DLD1 (cell line): ENCODE measurements around the gene LAT.

Source experiments
- in situ Hi-C: cut with HindIII; loops from 2 replicates; pipeline ENCODE4 v1.10.0; 2017; ENCODE audit warnings: low sequenced_read_pairs

Gene LAT

DNA sequence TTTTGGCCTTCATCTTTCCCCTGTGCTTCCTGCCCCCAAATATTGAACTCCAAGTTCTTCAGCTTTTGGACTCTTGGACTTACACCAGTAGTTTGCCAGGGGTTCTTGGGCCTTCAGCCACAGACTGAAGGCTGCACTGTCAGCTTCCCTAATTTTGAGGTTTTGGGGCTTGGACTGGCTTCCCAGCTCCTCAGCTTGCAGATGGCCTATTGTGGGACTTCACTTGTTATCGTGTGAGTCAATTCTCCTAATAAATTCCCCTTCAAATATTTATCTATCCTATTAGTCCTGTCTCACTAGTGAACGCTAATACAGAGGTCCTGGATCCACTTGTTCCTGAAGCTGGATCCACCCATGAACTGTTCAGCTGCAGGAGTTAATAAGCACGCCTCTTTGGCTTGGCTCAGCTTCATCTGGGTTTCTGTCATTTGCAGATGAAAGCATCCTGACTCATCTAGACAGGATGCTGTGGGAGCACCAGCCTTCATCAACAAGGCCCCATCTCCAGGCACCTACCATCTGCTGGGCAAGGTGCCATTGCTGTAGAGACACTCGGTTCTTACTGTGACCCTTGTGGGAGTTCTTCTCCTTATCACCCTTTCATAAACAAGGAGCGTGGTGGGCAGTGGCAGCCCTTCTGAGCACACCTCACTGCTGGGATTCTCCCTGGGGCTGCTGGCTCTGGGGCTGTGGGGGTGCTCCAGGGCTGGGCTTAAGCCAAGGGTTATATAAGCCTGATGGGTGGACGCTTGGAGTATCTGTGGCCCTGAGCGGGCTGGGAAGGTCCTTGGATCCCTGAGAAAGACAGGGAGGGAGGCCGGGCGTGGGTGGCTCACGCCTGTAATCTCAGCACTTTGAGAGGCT lies 23.1 kb downstream of the LAT start:
- in situ Hi-C loops: no loop called here

DNA sequence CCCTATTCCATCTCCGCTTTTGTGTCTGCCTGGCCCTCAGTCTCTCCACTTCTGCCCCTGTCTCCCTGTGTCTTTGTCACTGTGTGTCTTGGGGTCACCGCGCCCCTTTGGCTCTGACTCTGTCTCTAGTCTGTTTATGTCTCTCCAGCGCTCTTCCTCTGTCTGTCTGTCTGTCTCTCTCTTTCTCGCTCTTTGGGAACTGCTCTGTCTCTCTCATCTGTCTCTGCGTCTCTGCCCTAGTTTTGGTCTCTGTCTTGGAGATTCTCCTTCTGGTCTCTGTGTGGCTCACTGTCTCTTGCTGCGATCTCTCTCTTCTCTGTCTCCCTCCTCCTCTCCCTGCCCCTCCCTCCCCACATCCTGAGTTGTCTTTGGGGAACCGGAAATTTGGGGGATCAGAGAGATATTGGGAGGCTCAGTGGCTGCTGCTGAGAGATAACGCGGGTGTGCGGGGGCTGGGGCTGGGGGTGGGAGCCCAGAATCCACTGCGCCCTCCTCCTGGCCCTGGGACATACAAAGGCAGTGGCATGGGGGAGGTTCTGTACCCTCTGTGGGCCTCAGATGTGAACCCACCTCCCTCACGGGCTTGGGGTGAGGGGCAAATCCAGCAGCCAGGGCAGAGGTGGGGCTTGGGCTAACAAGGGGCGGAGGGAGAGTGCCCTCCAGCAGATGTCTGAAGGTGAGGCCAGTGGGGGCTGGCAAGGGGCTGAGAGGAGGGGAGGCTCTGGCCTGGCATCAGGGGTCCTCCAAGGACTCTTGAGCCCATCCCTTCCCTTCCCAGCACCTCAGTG lies 24.4 kb downstream of the LAT start:
- in situ Hi-C loops: no loop called here

DNA sequence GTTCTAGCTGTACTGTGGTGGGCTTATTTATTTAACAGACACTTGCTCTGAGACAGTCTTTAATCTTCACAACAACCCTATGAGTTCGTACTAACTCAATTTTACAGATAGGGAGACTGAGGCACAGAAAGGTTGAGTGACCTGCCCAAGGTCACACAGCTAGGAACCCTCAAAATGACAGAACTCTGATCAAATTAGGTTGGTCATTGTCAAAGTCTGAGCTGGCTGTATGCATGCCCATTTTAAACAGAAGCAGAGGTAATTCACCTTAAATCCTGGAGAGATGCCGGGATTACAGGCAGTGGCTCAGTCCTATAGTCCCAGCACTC lies 24.9 kb downstream of the LAT start:
- in situ Hi-C loops: no loop called here

DNA sequence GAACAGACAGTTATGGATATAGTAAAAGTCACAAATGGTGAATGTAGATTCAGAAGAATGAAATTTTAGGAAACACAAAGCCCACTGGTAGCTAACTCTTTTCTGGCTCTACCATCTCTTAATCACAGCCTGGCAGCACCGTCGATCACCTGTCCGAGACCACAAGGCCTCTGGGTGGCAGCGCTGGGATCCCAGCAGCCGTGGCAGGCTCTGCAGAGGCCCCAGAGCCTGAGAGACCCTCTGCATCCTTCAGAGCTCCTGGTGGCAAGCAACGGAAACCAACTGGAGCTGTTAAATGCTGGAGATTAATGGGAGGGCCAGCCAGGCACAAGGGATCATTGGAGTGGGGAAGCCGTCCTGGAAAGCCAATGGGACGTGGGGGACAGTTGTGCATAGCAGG lies 26.3 kb downstream of the LAT start:
- in situ Hi-C loops: no loop called here

DNA sequence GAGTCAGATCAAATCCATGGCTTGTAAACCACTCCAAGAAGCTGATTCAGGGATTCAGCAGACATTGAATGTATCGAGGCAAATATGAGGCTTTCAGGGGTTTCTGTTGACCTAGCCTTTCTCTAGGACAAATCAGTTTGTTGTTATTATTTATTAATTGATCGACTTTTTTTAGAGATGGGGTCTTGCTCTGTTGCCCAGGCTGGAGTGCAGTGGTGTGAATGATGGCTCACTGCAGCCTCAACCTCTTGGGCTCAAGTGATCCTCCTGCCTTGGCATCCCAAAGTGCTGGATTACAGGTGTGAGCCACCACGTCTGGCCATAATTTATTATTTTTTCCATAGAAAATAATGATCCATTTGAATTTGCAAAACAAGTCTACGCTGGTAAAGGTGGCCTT lies 27.0 kb downstream of the LAT start:
- in situ Hi-C loops: no loop called here

DNA sequence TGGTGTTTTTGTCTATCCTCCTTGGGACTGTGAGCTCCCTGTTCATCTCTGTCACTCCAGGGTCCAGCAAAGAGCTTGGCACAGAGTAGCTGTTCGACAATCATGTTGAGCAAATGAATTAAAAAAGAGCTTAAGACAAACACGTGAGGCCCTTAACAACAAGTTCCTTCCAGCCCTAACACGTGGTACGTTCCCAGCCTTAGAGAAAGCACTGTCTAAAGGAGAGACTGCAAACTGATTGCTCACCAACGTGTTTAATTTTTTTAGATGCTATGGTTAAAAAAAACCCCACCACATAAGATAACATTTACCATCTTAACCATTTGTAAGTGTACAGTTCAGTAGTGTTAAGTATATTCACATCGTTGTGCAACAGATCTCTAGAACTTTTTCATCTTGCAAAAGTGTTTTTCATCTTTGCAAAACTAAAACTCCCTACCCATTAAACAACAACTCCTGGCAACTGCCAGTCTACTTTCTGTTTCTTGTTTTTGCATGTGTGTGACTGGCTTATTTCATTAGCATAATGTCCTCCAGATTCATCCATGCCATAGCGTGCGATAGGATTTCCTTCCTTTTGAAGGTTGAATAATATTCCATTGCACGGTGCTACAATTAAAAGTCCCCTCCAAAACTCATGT lies 28.2 kb downstream of the LAT start:
- in situ Hi-C loops: no loop called here

DNA sequence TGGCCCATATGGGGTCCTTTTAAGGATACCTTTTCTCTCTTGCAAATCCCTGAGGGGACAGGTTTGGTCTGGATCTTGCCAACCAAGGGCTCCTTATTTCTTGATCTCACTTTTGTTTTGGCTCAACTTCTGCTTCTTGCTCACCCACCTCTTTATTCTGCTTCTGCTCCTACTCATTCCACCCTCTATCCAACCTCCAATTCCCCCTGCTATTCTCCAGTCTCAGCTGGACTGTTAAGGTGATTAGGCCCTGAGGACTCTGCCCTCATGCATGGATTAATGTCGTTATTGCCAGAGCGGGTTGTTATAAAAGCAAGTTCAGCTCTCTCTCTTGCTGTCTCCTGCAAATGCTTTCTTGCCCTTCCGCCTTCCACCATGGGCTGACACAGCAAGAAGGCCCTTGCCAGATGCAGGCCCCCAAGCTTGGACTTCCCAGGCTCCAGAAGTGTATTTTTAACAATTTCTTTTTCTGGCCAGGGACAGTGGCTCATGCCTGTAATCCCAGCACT lies 29.8 kb downstream of the LAT start:
- in situ Hi-C loops: no loop called here

DNA sequence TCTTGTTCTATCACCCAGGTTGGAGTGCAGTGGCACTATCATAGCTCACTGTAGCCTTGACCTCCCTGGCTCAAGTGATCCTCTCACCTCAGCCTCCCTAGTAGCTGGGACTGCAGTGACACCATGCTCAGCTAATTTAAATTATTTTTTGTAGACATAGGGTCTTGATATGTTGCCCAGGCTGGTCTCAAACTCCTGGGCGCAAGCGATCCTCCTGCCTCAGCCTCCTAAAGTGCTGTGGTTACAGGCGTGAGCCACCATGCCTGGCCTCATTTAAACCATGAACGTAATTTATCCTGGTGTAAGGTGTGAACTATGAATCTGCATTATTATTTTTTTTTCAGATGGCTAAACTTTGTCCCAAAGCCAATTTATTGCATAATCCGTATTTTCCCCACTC lies 37.3 kb downstream of the LAT start:
- in situ Hi-C loops: no loop called here

DNA sequence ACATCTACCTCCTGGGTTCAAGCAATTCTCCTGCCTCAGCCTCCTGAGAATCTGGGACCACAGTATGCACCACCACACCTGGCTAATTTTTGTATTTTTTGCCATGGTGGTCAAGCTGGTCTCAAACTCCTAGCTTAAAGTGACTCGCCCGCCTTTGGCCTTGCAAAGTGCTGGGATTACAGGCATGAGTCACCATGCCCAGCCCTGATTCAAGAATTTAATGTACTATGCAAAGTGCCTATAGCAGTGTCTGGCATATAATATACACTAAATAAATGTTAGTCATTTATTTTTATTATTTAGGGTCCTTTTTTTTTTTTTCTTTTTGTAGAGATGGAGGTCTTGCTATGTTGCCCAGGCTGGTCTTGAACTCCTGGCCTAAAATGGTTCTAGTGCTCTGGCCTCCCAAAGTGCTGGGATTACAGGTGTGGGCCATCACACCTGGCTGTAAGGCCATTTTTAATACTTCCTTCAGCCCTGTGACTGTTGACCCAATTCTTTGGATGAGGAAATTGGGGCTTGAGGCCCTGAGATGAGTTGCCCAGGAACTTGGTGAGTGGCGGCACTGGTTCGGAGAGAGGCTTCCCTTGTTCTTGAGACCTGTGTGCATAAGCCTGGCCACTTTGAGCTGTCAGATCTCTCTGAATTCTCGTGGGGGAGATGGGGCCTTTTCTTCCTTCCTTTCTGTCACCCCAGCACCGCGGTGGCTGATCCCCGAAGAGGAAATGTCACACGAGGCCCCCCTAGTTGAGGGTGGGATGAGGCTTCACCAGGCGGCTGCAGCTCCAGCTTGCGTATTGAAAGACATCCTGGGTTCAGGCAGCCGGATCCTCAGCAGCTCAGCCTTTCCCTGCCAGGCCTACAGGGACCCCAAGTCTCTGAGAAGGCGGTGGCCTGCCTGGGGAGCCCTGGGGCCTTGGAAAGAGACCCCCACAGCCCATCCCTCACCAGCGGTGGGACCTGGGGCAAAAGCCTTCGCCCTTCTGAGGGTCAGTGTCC lies 38.7 kb downstream of the LAT start:
- in situ Hi-C loops: no loop called here

DNA sequence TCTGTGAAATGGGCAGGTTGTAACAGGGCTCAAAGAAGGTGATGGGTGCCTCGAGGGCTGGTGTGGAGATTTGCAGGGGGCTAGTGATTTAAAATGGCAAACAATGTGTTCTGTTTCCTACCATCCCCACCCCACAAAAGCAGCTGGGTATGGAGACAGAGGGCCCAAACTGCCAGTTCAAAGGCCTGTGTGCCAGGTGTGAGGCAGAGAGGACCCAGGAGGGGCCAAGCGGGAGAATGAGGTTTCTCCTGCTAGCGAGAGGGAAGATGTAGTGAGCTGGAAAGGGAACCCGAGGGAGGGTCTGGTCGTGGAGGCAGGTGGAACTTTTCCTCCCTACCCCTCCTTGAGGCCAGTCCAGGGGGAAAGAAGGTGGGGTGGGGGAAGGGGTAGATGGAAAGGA lies 39.4 kb downstream of the LAT start:
- in situ Hi-C loops: no loop called here

DNA sequence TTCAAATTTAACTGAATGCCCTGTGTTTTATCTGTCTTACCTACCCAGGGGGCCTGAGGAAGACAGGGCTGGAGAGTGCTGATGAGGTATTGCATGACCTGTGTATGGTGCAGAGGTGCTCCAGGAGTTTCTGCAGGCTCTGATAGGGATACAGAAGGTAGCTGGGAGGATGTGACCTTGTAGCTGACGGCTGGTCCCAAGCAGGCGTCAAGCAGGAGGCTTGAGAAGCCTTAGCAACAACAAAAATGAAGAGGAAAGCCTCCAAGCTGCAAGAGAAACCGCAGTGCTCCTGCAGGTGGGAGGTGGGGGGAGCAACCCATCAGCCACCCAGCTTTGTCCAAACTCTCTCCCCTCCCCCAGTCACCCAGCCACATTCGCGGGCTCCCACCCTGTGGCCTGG lies 40.4 kb downstream of the LAT start:
- in situ Hi-C loops: no loop called here

DNA sequence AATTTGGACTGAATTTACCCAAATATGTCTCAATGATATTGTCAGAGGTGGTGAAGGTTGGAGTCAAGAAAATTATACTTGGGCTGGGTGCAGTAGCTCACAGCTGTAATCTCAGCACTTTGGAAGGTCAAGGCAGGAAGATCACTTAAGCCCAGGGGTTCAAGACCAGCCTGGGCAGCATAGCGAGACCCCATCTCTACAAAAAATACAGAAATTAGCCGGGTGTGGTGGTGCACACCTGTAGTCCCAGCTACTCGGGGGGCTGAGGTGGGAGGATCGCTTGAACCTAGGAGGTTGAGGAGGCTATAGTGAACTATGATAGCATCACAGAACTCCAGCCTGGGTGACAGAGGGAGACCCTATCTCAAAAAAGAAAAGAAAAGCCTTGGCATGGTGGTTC lies 40.9 kb downstream of the LAT start:
- in situ Hi-C loops: no loop called here

DNA sequence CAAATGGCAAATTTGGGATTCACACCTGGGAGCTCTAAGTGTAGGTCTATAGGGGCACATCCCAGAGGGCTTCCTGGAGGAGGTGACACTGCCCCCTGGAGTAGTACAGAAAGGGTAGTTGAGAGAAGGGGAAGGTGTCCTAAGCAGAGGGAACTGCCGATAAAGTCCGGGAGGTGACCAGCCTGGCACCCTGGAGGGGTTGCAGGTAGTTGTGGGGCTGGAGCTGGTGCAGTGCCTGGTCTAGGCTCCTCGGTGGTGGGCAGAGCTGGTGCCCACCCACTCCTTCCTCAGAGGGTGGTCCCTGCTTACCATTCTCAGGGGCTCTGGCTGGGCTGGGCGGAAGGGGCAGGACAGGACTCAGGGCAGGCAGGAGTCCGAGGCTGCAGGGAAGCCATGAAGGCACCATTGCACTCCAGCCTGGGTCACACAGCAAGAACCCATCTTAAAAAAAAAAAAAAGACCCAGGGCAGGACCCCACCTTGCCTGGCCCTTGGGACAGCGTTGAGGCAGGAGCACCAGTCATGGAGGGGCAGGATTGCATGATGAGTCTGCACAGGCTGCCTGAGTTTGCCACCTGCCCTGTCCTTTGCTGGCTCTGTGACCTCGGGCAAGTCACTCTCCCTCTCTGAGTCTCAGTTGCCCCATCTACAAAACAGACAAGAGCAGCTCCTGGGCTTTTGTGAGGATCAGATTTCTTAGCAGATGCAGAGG lies 43.8 kb downstream of the LAT start:
- in situ Hi-C loops: no loop called here

DNA sequence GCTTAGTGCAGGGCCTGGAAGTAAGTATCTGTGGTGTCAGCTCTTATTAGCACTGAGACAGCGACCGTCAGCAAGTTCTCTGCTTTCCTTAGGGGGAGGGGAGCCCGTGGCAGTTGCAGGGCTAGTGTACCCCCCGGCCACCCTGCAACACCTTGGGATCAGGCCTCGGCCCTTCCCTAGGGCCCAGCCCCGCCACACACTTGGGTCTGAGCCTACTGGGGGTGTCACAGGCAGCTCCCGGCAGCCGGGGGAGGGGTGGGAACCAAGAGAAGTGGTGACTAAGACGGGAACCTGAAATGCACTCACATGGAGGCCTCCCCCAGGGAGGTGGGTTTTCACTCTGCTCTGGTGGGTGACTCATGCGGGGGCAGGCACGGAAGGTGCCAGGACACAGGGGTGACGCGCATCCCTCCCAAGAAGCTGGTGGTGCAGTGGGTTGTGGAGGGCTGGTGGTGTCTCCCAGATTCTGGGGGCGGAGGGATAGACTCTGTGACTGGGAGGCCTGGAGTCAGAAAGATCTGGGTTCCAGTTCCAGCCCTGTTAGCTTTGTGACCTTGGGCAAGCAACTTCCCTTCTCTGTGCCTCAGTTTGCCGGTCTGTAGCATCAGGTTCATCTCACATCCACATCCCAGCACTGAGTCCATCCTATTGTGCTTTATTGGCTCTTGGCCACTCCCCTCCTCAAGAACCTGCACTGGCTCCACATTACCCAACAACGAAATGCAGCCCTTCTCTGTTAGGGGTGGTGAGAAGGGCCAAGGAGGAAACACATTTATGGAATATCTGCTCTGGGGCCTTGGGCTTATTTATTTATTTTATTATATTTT lies 44.5 kb downstream of the LAT start:
- in situ Hi-C loops: no loop called here

DNA sequence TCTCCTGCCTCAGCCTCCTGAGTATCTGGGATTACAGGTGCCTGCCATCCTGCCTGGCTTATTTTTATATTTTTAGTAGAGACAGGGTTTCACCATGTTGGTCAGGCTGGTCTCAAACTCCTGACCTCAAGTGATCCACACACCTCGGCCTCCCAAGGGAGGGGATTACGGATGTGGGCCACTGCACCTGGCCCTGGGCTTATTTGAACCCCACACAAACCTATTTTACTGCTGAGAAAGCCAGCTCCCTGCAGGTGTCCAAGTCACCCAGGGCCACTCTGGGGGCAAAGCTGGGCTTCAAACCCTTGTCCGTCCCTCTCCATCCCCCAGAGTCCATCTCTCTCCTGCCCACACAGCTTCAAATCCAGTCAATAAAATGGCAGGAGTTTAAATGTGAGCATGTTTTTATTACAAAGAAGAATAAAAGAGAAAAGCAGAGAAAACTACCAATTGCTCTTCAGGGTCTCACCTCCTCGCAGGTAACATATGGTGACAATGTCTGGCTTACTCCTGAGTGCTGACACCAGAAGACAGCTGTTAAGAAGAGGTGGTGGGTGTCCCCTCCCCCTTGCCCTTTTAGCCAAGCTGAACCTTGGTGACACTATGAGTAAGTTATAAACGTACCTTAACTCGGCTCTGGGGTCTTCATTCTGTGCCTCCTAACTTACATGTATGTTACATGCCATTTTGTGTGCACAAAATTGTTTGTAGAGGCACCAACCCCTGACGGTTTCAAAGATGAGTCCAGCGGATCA lies 45.4 kb downstream of the LAT start:
- in situ Hi-C loops: no loop called here
